GM18502 (cell line): ENCODE measurements around the gene MAMDC2.

Experiments
- ATAC-seq: cut with Tn5 transposase; IDR thresholded peaks from one replicate; pipeline ENCODE4 v1.9.1; 2021; ENCODE audit warnings: mild to moderate bottlenecking; ENCODE audit not compliant: unreplicated experiment, poor library complexity

Gene MAMDC2, protein sequence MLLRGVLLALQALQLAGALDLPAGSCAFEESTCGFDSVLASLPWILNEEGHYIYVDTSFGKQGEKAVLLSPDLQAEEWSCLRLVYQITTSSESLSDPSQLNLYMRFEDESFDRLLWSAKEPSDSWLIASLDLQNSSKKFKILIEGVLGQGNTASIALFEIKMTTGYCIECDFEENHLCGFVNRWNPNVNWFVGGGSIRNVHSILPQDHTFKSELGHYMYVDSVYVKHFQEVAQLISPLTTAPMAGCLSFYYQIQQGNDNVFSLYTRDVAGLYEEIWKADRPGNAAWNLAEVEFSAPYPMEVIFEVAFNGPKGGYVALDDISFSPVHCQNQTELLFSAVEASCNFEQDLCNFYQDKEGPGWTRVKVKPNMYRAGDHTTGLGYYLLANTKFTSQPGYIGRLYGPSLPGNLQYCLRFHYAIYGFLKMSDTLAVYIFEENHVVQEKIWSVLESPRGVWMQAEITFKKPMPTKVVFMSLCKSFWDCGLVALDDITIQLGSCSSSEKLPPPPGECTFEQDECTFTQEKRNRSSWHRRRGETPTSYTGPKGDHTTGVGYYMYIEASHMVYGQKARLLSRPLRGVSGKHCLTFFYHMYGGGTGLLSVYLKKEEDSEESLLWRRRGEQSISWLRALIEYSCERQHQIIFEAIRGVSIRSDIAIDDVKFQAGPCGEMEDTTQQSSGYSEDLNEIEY

DNA sequence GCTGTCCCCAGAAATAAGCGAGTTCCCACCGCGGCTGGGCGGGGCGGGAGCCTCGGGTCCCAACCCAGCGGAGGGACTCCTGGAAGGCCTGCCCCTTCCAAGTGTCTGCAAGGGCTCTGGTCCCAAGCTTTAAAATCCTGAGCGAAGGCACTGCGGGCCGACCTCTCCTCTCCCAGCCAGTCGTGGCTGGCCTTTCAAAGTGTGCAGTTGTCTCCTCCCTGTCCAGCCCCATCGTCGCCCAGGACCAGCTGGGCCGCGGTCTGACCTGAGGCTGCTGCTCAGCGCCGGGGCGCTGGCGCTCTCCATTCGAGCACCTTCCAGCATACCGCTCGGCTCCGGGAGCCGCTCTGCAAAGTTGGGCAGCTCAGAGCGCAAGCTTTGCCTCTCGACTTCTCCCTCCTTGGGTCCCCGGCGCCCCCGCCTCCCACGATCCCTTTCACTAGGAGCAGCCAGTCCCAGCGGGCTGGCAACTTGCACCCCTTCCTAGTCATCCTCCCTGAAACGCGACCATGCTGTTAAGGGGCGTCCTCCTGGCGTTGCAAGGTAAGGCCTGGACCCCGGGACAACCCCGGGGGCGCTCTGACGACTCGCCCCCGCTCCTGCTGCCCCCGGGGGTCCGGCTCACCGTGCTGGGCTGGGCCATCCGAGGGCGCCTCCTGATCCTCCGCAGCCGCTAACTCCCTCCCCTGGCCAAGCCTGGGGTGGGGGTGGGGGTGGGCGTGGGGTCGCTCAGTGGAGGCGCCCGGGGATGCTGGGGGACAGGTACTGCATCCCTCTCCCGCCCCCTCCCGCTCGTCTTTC lies at the start of gene MAMDC2:
Gene MAMDC2 (plus strand): TSS at position 160 of the 801 bp plus-strand sequence. CDS start 350 bp downstream, at position 510.
- ATAC-seq: no peak

DNA sequence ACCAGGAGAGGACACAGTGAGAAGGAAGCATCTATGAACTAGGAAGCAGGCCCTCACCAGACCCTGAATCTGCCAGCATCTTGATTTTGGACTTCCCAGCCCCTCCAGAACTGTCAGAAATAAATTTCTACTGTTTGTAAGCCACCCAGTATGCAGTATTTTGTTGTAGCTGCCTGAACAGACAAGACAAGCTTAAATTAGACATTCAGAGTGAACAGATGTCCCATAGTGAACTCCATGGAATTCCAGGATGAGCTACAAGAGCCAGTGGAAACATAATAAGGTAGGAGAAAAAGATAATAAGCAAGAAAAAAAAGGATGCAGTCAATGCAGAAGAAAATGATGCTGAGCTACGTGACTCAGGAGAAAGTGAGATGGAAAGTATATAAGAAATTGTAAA lies 47.8 kb upstream of the MAMDC2 start:
- no peak for ATAC-seq

DNA sequence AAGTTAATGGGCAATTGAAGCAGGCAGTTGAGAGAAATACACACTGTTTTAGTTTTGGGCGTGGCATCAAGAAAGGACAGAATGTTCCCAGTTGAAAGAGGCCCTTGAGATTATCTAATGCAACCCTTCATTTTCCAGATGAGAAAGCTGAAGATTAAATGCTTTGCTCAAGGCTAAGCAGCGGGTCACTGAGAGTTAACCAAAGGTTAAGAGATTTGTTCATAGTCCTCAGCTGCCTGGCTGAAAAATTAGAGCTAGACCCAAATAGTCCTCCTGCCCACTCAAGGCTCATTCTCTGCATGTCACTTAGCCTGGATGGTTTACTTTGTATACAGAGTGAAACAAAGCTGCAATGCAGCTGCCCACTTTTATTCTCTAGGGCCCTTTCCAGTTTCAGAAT lies 46.7 kb upstream of the MAMDC2 start:
- no peak for ATAC-seq

DNA sequence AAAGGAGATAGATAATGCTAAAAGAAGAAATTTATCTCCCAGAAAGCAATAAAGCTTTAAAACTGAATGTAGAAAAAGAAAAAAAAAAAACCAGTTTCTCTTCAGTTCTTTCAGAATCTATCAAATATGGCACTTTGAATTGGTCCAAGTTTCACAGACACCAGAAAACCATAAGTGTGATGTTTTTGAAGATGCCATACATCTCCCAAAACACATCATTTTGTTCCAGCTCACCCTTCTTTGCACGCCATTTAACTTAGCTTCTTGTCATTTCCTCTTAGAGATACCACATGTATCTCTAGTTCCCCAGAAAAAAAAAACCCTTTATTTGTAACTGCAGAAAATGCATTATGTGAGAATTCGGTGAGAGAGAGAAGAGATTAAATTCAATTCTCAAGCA lies 46.1 kb upstream of the MAMDC2 start:
- no peak for ATAC-seq

DNA sequence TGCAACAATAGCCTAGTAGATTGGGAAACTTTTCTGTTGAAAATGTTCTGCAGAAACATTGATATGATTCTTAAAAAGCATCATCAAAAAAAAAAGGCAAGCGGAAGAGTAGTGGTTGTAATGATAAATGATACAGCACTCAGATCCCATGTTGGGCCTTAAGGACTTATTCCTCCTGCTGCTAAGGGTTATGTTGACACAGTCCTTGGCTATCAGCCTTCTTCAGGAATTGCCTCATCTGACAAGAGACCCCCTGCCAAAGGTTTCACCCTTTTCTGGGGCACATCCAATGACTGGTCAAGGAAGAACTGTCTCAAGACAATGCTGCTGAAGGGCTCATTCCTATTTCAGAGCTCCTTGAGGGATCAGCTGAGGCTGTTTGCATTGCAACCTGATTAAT lies 44.3 kb upstream of the MAMDC2 start:
- ATAC-seq: no peak

DNA sequence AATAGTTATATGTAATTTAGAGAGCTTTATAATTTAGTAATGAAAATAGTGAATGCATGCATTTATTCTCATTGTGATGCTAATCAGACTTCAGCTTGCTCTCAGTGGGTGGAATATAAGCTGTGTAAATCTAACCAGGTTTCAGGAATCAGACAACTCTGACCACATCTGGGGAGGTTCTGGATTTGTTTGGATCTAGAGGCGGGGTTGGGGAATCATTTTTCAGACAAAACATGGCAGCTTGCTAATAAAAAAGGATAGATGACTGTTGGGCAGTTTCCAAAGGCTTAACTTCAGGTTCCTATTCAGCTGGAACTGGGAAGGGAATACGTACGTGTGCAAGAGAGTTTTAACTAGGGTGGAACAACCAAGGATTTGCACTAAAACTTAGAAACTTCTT lies 43.2 kb upstream of the MAMDC2 start:
- no peak for ATAC-seq

DNA sequence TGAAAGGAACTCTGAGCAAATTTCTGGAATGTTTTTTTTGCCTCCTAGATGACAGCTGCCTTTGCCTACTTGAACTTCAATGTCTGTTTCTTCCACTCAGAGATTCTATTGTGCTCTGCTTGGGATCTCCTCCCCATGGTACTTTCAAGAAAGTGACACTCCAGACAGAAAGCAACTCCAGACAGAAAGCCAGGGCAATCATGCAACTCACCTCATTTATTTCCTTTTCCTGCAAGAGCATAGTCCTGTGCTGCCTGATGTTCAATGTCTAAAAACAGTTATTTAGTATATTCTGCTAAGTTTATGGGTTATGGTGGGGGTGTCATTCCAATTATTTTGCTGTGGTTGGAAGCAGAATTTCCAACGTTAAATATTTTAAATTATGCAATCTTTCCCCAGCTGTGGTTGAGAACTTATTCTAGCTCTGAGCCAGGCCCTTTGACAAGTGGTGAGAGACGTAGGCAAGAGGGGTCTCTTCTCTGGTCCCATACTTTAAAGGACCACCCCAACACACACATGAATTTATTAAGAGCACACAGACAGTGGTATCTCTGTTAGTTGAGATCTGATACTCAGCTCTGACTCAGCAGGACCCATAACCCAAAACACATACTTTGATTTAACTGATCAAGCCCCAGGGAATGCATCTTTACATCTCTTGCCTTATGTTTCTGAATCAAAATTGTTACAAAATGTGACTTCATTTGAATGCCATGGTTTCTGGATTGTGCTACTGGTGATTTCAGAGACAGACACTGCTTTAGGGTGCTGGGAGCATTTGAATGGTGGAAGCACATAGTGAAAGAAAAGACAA lies 39.5 kb upstream of the MAMDC2 start:
- no peak for ATAC-seq

DNA sequence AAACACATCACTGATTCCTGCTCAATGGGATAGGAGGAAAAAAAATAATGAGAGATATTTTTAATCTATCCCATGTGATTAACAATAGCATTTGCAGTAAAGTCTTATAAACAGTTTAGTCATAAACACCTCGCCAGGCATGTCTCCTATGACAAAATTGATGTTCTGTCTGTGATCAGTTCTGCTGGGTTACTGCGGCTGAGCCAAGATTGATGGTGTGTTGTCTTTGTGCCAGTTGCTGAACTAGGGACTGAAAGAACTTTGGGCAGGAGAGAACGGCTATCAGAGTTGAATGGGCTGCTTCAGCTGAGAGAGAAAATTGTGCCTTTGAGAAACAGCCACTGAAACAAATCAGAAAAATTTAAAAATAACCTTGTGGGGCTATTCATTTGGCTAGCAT lies 37.3 kb upstream of the MAMDC2 start:
- no peak for ATAC-seq

DNA sequence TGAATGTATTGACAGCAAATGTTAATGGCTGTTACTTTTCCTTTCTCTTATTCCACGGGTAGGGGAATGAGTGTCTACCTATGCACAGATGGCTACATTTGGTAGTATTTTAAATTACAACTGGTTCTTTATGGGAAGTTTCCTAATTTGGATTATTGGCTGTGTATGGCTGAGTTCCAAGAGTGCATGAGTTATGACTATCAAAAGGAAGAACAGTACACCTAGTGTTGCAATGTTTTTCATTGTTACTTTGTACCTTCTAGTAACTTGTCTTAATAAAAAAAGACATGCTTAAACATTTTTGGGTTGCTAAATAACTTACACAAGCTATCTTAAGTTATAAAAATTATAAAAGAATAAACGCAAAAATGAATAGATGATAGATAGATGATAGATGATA lies 35.8 kb upstream of the MAMDC2 start:
- ATAC-seq: no peak

DNA sequence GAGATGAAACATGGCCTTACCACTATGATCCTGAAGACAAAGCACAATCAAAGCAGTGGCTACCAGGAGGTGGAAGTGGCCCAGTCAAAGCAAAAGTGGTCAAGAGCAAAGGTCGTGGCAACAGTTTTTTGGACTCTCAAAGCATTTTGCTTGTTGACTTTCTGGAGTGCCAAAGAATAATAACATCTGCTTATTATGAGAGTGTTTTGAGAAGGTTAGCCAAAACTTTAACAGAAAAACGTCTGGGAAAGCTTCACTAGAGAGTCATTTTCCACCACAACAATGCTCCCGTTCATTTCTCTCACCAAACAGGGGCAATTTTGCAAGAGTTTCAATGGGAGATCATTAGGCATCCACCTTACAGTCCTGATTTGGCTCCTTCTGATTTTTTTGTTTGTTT lies 33.6 kb upstream of the MAMDC2 start:
- ATAC-seq: no peak

DNA sequence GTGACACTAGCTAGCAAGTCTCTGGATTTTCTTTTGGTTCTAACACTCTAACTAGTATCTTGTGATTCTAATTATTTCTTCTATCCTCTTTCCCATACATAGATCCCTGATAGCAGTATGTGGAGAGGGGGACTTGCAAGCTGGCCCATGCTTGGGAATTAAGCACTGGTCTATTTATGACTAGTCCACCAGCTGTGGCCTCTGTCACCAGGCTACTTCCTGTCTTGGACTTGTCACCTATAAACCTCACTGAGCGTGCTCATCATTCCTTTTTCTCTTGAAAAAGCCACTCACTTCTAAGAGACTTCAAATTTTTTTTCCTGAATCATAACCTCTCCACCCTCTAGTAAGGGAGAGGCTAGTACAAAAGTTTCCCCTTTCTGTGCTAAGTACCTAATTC lies 32.3 kb upstream of the MAMDC2 start:
- no peak for ATAC-seq

DNA sequence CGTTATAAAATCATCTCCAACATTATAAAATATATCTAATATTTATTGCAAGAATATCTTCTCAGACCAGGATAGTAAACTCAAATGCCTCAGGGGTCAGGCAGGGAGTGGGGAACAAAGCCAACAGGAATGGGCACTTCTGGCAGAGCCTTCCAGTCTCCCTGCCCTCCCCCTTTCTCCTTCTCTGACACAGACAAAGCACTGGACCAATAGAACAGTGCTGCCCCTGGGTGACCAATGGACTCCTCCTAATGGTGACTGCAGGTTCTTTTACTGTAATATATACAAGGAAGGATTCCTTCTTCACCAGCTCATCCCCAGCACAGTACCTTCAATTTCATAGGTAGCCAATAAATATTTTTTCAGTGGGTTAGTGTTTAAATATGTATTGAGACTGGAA lies 31.1 kb upstream of the MAMDC2 start:
- no peak for ATAC-seq

DNA sequence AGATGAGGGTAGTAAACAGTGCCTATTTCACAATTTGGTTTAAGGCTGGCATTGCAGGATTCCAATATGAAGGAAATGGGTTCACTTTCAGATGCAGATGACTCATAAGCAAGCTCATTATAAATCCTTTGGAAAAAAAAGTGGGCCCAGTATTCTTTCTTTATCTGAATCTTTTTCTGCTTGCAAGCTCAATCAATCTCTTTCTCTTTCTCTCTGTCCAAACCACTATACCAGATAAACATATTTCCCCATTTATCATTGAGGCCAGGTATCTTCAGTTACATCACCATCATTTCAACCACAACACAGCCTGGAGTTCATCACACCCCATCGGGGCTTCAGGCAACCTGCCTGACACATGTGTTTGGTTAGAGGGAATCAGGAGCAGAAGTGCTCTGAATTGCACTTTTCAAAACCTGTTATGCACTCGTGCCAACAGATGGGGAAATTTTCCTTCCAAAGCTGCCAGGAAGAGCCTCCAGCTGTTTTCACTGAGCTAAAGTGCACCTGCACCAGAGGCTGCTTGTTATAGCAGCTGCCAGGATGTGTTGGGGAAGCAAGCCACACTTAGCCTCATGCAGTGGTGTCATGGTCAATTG lies 30.0 kb upstream of the MAMDC2 start:
- no peak for ATAC-seq

DNA sequence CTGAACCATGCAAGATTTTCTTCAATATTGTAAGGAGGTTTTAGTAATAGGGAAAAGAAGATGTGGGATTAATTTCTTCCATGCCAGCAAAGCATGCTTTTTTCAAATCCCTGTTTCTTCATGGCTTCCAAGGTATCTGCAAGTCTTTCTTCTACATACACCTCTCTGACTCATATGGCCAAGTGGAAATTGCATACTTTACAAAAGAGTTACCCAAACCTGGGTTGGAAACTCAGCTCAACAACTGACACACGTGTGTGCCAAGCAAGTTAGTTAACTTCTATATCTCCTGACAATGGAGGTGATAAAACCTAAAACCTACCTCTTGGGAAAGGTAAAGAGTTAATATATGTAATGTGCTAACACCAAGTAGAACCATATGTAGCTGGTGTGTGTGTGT lies 28.5 kb upstream of the MAMDC2 start:
- ATAC-seq: no peak

DNA sequence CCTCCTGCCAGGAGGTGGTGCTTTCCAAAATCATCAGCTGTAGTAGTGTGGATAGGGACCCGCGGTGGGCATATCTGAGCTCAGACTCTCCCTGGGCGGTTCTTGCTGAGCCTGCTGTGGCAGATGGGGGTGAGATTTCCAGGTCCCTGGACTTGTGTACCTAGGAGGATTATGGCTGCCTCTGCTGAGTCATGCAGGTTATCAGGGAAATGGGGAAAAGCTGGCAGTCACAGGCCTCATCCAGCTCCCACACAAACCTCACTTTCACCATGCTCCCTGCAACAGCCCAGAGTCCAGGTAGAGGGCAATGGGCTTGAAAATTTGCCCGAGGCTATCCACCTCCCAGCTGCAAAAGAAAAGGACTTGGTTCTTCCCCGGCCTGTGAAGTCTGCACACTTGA lies 23.4 kb upstream of the MAMDC2 start:
- ATAC-seq: no peak

DNA sequence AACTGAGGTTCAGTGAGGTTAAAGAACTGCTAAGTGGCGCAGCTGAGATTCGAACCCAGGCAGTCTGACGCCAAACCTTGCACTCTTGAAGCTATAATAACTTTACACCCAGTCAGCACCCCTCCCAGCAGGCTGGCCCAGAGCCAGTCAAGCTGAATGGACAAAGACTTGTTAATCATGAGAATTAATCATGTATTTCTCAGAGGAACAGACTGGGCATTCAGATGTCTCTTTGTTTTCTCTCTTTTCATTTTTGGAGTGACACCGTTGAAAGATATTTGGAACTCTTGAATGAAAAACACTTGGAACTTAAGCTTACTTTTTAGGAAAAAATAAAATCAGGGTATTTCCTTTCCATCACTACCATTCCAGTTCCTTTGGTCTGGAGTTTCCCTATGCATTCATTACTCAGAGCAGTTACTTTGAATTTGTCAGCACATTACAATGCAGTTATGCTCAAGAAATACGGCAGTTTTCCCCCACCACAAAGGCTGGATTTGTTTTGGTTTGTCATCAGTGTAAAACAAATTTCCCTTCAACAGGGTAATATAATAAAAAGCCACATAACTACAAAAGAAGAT lies 22.6 kb upstream of the MAMDC2 start:
- ATAC-seq: no peak

DNA sequence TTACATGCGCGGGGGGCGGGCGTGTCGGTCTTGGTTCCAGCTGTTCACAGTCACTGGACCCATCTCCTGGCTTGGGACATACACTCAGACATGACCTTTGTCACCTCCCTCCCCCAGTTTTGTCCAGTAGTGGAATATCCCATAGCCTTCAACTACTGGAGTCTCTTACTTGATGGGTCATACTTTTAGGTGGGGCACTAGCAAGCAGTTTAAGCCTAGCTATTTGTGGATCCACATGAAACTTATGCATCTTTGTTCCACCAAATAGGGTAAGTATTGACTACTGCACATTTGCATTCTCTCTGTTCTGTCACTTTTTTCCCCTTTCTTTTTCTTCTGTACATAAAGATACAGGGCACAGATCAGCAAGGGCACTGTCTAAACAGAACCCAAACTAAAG lies 15.4 kb upstream of the MAMDC2 start:
- no peak for ATAC-seq

DNA sequence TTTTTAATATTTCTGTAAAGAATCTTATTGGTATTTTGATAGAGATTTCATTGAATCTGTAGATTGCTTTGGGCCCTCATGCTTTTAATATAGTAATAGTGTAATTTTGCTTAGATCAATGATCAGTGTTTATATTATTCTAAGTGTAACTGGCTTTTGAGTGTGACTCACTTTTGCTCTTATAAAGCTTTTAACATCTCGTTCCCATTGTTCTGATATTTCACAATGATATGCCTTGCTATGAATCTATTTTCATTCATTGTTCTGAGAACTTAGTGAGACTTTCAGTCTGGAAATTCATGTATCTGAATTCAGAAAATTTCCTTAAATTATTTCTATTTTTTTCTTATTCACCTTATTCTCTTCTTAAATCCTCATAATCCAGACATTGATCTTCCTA lies 13.5 kb upstream of the MAMDC2 start:
- ATAC-seq: no peak

DNA sequence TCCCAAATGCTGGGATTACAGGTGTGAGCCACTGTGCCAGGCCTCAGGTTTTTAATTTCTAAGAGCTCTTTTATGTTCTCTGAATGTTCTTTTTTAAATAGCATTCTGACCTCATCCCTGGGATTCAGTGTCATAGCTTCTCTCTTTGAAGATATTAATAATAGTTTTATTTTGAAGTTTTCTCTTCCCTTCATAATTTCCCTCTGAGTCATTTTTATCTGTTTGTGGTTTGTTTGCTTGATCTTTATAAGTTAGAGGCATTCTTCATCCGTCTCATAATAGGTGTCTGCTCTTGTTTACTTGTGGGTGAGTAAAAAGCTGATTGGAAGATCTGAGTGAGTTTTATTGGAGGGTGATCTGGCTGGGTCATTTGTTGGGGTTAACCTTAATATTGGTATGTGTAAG lies 12.5 kb upstream of the MAMDC2 start:
- no peak for ATAC-seq

DNA sequence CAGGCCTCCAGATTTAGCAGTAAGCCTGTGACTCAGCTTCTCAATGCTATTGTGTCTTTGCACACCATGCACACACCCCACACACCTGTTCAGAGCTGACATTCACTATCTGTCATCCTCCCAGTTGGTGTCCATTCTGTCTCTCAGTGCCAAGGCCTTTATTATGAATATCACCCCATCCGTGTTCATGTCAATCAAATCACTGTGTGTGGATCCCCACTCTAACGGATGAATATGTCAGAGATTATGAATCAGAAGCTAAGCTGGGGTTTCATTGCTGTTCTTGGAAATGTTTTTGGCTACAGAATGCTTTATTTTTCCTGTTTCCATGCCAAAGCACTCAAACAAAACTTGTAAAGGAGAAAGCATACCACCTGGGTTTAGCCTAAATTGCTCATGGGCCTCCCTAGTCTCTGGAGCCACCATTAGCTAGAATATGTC lies 9.4 kb upstream of the MAMDC2 start:
- ATAC-seq: no peak
